Colonic mucosa (tissue), 4 donors: ENCODE data around the gene FRAT2. TPM values are rescaled to one million over a fixed set of nuclear protein-coding genes. Genes with fewer than 3 reads are reported as not detected.

ENCODE experiments used
- DNase-seq: peaks from one replicate; pipeline ENCODE4 v3.0.0-alpha.2; 2020
- H3K27ac ChIP-seq: fragments of 200-600 bp; one replicate; pipeline ENCODE4 v1.8.0; 2021
- H3K27me3 ChIP-seq: fragments of 200-600 bp; one replicate; pipeline ENCODE4 v1.8.0; 2021
- H3K36me3 ChIP-seq: fragments of 200-600 bp; one replicate; pipeline ENCODE4 v1.8.0; 2021
- H3K4me1 ChIP-seq: fragments of 200-600 bp; one replicate; pipeline ENCODE4 v1.8.0; 2021; ENCODE audit warnings: mild to moderate bottlenecking
- H3K4me3 ChIP-seq: fragments of 200-600 bp; one replicate; pipeline ENCODE4 v1.8.0; 2021
- H3K9ac ChIP-seq, 2 donors: one replicate each; pipeline ENCODE4 v1.7.0; 2013; ENCODE audit warnings: control low read depth in 2 of 2, low read depth in 2 of 2, low read length in 2 of 2
- H3K9me3 ChIP-seq: fragments of 200-600 bp; one replicate; pipeline ENCODE4 v1.8.0; 2021
- intact Hi-C: fragments of 100-400 bp; cut with DNase I; formaldehyde crosslinking; loops from one replicate; pipeline ENCODE4 v1.14.1; 2022
- total RNA-seq, 2 donors: library from RNA; stranded (reverse); fragmentation: NEBNext Ultra II Directional in 1 of 2; extraction: Animal tissue kit (Norgen Biotek cat#: 25700) in 1 of 2; gene quantifications; one replicate each; pipeline ENCODE4 v1.2.1, GENCODE V29; 2021
- TF ChIP-seq, protein P1 (sequence below): fragments of 200-600 bp; IDR thresholded peaks from one replicate; pipeline ENCODE4 v1.8.0; 2022; ENCODE audit warnings: antibody characterized with exemption, mild to moderate bottlenecking
- donor health status: healthy.
- donor health status: DM: no; HTN: no; CAD: no.
- donor health status: DM: no; HTN: no; CAD: no.

Gene FRAT2, protein sequence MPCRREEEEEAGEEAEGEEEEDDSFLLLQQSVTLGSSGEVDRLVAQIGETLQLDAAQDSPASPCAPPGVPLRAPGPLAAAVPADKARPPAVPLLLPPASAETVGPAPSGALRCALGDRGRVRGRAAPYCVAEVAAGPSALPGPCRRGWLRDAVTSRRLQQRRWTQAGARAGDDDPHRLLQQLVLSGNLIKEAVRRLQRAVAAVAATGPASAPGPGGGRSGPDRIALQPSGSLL
- 10 to 100 TPM; 34.3 to 53.1 TPM for total RNA-seq

DNA sequence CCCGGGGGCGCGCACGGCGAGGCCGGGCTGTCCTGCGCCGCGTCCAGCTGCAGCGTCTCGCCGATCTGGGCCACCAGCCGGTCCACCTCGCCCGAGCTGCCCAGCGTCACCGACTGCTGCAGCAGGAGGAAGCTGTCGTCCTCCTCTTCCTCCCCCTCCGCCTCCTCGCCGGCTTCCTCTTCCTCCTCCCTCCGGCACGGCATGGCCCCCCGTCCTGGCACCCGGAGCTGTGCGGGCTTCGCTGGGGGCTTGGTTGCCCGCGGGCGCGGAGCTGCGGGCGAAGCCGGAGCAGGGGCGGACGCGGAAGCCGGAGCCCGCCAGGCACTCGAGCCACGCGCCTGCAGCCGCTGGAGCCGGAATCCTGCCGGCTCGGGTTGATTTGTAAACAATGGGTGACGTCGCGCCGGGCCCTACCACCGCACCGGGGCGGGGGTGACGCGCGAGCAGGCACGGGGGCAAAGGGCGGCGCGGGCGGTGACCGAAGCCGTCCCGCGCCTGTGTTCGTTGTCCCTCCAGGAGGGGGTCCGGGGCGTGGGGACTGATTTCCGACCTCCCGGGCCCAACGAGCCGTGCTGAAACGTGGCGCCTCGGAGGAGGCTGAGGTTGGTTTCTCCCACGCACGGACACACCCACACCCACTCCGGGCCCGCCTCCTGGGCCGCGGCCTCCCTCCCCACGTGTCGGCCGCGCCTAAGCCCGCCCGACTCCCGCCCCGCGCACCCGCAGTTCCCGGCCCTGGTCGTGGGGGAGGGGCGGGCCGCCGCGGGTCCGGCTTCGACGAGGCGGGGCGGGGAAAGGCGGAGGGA is at the start of gene FRAT2:
Gene FRAT2, minus strand, starts transcription at position 360 of the 806 bp plus-strand sequence. Its CDS starts 157 bp downstream, at position 203.
- DNase-seq: peak; percentile 93
- peak within 1 kb of the TSS; percentile 93 to 99 for H3K9ac ChIP-seq
- intact Hi-C loops: loop anchor here (5.0 kb wide), 2 partner anchors 42 to 57 kb away; partner anchors contain the start of gene ARHGAP19
- peak within 1 kb of the TSS; percentile 86 for H3K27ac ChIP-seq
- H3K4me1 ChIP-seq: peaks cover 12% of the 10 kb centered on the region
- H3K4me3 ChIP-seq: peak within 1 kb of the TSS; percentile 73
- H3K9me3 ChIP-seq: no peaks in the 10 kb centered on the region
- TF ChIP-seq, protein P1, sequence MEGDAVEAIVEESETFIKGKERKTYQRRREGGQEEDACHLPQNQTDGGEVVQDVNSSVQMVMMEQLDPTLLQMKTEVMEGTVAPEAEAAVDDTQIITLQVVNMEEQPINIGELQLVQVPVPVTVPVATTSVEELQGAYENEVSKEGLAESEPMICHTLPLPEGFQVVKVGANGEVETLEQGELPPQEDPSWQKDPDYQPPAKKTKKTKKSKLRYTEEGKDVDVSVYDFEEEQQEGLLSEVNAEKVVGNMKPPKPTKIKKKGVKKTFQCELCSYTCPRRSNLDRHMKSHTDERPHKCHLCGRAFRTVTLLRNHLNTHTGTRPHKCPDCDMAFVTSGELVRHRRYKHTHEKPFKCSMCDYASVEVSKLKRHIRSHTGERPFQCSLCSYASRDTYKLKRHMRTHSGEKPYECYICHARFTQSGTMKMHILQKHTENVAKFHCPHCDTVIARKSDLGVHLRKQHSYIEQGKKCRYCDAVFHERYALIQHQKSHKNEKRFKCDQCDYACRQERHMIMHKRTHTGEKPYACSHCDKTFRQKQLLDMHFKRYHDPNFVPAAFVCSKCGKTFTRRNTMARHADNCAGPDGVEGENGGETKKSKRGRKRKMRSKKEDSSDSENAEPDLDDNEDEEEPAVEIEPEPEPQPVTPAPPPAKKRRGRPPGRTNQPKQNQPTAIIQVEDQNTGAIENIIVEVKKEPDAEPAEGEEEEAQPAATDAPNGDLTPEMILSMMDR: no peak
- H3K36me3 ChIP-seq: no peaks in the 10 kb centered on the region
- no peaks in the 10 kb centered on the region for H3K27me3 ChIP-seq

DNA sequence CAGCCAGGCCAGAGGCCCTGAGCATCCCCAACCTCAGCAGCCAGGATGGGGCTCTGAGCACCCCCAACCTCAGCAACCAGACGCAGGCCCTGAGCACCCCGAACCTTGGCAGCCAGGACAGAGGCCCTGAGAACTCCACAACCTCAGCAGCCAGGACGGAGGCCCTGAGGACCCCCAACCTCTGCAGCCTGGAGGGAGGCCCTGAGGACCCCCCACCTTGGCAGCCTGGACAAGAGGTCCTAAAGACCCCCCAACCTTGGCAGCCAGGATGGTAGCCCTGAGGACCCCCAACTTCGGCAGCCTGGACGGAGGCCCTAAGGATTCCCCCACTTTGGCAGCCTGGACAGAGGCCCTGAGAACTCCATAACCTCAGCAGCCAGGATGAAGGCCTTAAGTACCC is 49.6 kb upstream of the FRAT2 start:
- H3K9ac ChIP-seq: no peak overlapping the region
- no peak for DNase-seq
- H3K4me3 ChIP-seq: no peak overlapping the region

DNA sequence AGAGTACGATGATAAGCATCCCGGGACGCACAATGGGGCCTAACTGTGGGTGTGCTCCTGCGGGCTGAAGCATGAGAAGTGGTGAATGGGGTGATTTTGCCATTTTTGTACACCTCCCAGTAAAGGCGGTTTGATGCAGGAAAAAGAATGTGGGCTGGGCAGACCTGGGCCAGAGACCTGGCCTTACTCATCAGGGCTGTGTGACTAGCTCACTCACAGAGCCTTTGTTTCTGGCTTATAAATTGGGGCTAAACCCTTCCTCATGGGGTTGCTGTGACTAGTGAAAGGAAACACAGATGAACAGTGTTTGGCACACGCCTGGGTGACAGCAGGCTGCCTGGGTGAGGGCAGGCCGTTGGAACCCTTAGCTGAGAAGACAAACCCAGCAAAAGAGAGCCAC is 48.6 kb upstream of the FRAT2 start:
- no peaks in the 10 kb centered on the region for H3K27me3 ChIP-seq
- no peaks in the 10 kb centered on the region for H3K9me3 ChIP-seq
- H3K27ac ChIP-seq: no peak overlapping the region
- TF ChIP-seq, protein P1: no peak
- no peaks in the 10 kb centered on the region for H3K36me3 ChIP-seq
- intact Hi-C loops: no loop called here
- no peaks in the 10 kb centered on the region for H3K4me1 ChIP-seq
- H3K4me3 ChIP-seq: no peak overlapping the region
- DNase-seq: no peak
- no peak overlapping the region for H3K9ac ChIP-seq

More for the DNA sequence above, 49.6 kb upstream of the FRAT2 start:
- H3K4me1 ChIP-seq: no peaks in the 10 kb centered on the region
- TF ChIP-seq, protein P1: no peak
- H3K36me3 ChIP-seq: no peaks in the 10 kb centered on the region
- H3K9me3 ChIP-seq: no peaks in the 10 kb centered on the region
- no peak overlapping the region for H3K27ac ChIP-seq
- intact Hi-C loops: no loop called here
- no peaks in the 10 kb centered on the region for H3K27me3 ChIP-seq

DNA sequence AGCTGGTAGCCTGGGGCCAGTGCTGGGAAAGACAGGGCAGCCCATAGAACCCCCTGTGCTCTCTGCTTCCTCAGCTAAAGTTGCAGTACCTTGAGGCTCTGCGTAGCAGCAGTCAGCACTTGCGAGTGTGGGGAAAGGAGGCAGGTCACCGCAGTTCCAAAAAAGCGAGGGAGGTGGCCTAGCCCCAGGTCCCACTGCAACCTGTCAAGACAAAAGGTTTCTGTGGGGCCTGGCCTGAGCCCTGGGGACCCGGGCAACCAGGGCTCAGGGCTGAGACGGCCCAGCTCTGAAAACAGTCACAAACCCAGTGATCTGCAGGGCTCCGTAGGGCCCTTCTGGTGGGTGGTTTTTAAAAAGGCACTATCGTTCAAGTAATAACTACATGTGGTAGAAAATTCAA is 47.1 kb upstream of the FRAT2 start:
- Histone ChIP-seq H3K9ac (no peak overlapping the region), H3K9me3 (no peaks in the 10 kb centered on the region), H3K4me1 (no peaks in the 10 kb centered on the region), H3K27ac (no peak overlapping the region), H3K27me3 (no peaks in the 10 kb centered on the region), H3K36me3 (no peaks in the 10 kb centered on the region), H3K4me3 (no peak overlapping the region)
- DNase-seq: no peak
- TF ChIP-seq, protein P1: no peak
- intact Hi-C loops: no loop called here

DNA sequence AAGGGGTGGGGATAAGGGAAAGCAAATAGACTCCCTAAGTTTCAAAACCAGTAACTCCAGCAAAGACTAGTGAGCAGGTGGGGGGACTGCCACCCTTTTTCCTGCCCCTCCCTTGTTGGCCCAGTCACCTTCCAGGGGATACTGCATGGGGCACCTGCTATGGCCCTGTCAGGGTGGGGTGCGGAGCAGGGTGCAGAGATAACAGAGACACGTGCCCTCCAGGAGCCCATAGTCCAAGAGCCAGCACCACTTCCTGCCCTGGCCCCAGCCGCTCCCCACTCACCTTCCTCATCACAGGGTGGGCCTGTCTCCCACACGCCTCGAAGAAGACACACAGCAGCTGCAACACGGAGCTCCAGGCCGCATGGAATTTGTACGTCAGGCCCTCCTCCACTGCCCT is 46.0 kb upstream of the FRAT2 start:
- Histone ChIP-seq H3K9ac (peak overlapping the region in 1 of 2 donors; percentile 26), H3K4me3 (no peak overlapping the region), H3K9me3 (no peaks in the 10 kb centered on the region), H3K36me3 (no peaks in the 10 kb centered on the region), H3K4me1 (no peaks in the 10 kb centered on the region), H3K27ac (no peak overlapping the region), H3K27me3 (no peaks in the 10 kb centered on the region)
- TF ChIP-seq, protein P1: no peak
- intact Hi-C loops: no loop called here
- DNase-seq: peak; percentile 36
